B cell (primary cell): ENCODE measurements around the gene MAN2A1.

Experiments
- CTCF ChIP-seq: fragments of 200-600 bp; IDR thresholded peaks from one replicate; pipeline ENCODE4 v1.8.0; 2022; ENCODE audit warnings: antibody characterized with exemption, mild to moderate bottlenecking
- EZH2 ChIP-seq: IDR thresholded peaks from 2 replicates; pipeline ENCODE4 v1.6.1; 2012; ENCODE audit warnings: borderline replicate concordance, low read depth, mild to moderate bottlenecking, moderate library complexity, low read length; ENCODE audit not compliant: insufficient read depth, poor library complexity, severe bottlenecking

DNA sequence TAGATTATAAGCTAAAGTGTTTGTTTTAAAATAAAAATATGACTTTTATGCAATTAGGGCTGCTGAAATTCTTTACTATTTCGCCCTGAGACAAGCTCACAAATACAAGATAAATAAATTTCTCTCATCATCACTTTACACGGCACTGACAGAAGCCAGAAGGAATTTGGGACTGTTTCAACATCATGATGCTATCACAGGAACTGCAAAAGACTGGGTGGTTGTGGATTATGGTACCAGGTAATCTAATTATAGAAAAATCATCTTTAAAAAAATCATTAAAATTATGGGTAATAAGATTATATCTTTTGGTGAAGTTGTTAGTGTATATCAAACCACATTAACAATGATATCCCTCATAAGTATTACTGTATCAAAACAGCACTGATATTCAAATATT lies 95.0 kb downstream of the MAN2A1 start:
- TF ChIP-seq EZH2 (no peak), CTCF (no peak)
